HepG2 (cell line): ENCODE results near the gene TRAK1. TPM values are rescaled to one million over a fixed set of nuclear protein-coding genes. Genes with fewer than 3 reads are reported as not detected.
A peak's percentile ranks its signal among the peaks of the same experiment; 100 is the strongest.

Source experiments
- ATAC-seq: fragments of 200-7000 bp; cut with Tn5 transposase; 3 replicates; pipeline ENCODE4 v1.9.1; 2020; ENCODE audit warnings: mild to moderate bottlenecking, moderate library complexity
- BruUV-seq: library from RNA; stranded (reverse); fragments of 400-500 nt; replicated peaks from 2 replicates; lab custom pipeline; 2021; lab: Mats Ljungman, UMichigan
- CTCF ChIA-PET: fragments of 300-600 bp; formaldehyde crosslinking; extraction: SDS; loops from one replicate; lab custom pipeline; 2021; ENCODE audit warnings: low total read pairs, inconsistent platforms, low intra/inter-chr PET ratio; lab: Yijun Ruan, JAX
- POLR2A ChIA-PET: fragments of 350-600 bp; sonication (Branson Sonifier 250); formaldehyde crosslinking; loops from one replicate; lab custom pipeline; 2020; ENCODE audit warnings: antibody characterized with exemption, inconsistent platforms; lab: Yijun Ruan, JAX
- DNase-seq: peaks from one replicate; pipeline ENCODE4 v3.0.0-alpha.2; 2015; ENCODE audit warnings: low spot score
- FAIRE-seq: peaks from 3 replicates; lab custom pipeline; 2011; peaks lifted over from hg19 to GRCh38; lab: Jason Lieb, UNC
- H2AFZ ChIP-seq: one replicate; pipeline ENCODE4 v1.6.1; 2011; ENCODE audit warnings: low read length, inconsistent platforms
- H3K27ac ChIP-seq: fragments of 300-600 bp; 3 replicates; pipeline ENCODE4 v1.8.0; 2011; ENCODE audit warnings: mixed run types, mild to moderate bottlenecking, mixed read lengths, low read length, inconsistent platforms; ENCODE audit not compliant: insufficient read depth; ENCODE audit errors: extremely low read length
- H3K27me3 ChIP-seq, 2 experiments: fragments of 200-600 bp in 1 of 2; 2 replicates in 1 of 2; 3 replicates in 1 of 2; pipeline versions ENCODE4 v1.6.0 to v1.8.0; 2011; ENCODE audit warnings: low read length in 2 of 2, mild to moderate bottlenecking in 2 of 2, moderate library complexity in 2 of 2, inconsistent platforms in 1 of 2; ENCODE audit not compliant: insufficient read depth in 2 of 2, control insufficient read depth in 1 of 2
- H3K36me3 ChIP-seq, 2 experiments: fragments of 200-600 bp in 1 of 2; replicated peaks in 1 of 2; 2 replicates in 1 of 2; 3 replicates in 1 of 2; pipeline versions ENCODE4 v1.5.1 to v1.8.0; 2011; ENCODE audit warnings: low read length in 2 of 2, inconsistent platforms in 1 of 2; ENCODE audit not compliant: insufficient read depth in 2 of 2, control insufficient read depth in 1 of 2
- H3K4me1 ChIP-seq: 2 replicates; pipeline ENCODE4 v1.5.1; 2012; ENCODE audit warnings: low read length, inconsistent platforms; ENCODE audit not compliant: insufficient read depth
- H3K4me2 ChIP-seq: 2 replicates; pipeline ENCODE4 v1.6.0; 2011; ENCODE audit warnings: low read depth, low read length, inconsistent platforms
- H3K4me3 ChIP-seq, 3 experiments: fragments of 200-600 bp in 1 of 3; sonication (generic), shearing (Covaris generic) in 1 of 3; replicated peaks in 1 of 3; 2 replicates each; pipeline ENCODE4 v1.5.1; 2011 to 2016; ENCODE audit warnings: low read length in 3 of 3, inconsistent platforms in 2 of 3, low read depth in 2 of 3, mild to moderate bottlenecking in 2 of 3, control low read depth in 1 of 3, mixed read lengths in 1 of 3; ENCODE audit not compliant: insufficient read depth in 1 of 3
- H3K79me2 ChIP-seq: one replicate; pipeline ENCODE4 v1.6.1; 2011; ENCODE audit warnings: low read length, inconsistent platforms; ENCODE audit not compliant: insufficient read depth
- H3K9ac ChIP-seq: 2 replicates; pipeline ENCODE4 v1.6.0; 2011; ENCODE audit warnings: mild to moderate bottlenecking, low read depth, low read length, inconsistent platforms; ENCODE audit not compliant: insufficient read depth
- H3K9me3 ChIP-seq: 2 replicates; pipeline ENCODE4 v1.5.1; 2012; ENCODE audit warnings: mild to moderate bottlenecking, low read length
- H4K20me1 ChIP-seq: 2 replicates; pipeline ENCODE4 v1.6.0; 2011; ENCODE audit warnings: inconsistent platforms, mild to moderate bottlenecking, low read length, moderate library complexity; ENCODE audit not compliant: insufficient read depth
- GABPB1 ChIP-seq: IDR thresholded peaks from 2 replicates; pipeline ENCODE4 v1.6.1; 2016; ENCODE audit warnings: mild to moderate bottlenecking, missing genetic modification reagents, moderate library complexity, missing compliant biosample characterization
- KLF16 ChIP-seq, 2 experiments: sonication (generic) in 1 of 2; formaldehyde crosslinking in 1 of 2; IDR thresholded peaks; 2 replicates each; pipeline versions ENCODE4 v1.6.1 to v1.8.0; 2016 to 2023; ENCODE audit warnings: missing genetic modification reagents in 2 of 2, missing compliant biosample characterization in 1 of 2
- MXD3 ChIP-seq: IDR thresholded peaks from 2 replicates; pipeline ENCODE4 v1.6.1; 2016; ENCODE audit warnings: mild to moderate bottlenecking, missing biosample characterization, missing genetic modification reagents
- NFE2L2 ChIP-seq: fragments of 150-350 bp; IDR thresholded peaks from 2 replicates; pipeline ENCODE4 v1.6.1; 2014; ENCODE audit warnings: low read length
- NR1H2 ChIP-seq: sonication (generic); formaldehyde crosslinking; IDR thresholded peaks from 2 replicates; pipeline ENCODE4 v1.8.1; 2022; ENCODE audit warnings: low read depth, missing genetic modification reagents, borderline replicate concordance
- PCBP1 ChIP-seq: fragments of 200-400 bp; formaldehyde crosslinking; IDR thresholded peaks from 2 replicates; pipeline ENCODE4 v1.6.1; 2017; ENCODE audit warnings: mild to moderate bottlenecking, low read depth, low read length, borderline replicate concordance
- PRDM10 ChIP-seq: sonication (generic); formaldehyde crosslinking; IDR thresholded peaks from 2 replicates; pipeline ENCODE4 v1.4.0; 2020; ENCODE audit warnings: low read depth, missing genetic modification reagents
- RERE ChIP-seq: IDR thresholded peaks from 2 replicates; pipeline ENCODE4 v1.6.1; 2016; ENCODE audit warnings: low read depth, missing genetic modification reagents, missing compliant biosample characterization
- SKI ChIP-seq: fragments of 450-650 bp; IDR thresholded peaks from one replicate; pipeline ENCODE4 v1.6.1; 2018; ENCODE audit warnings: mild to moderate bottlenecking; ENCODE audit not compliant: partially characterized antibody
- STAG1 ChIP-seq: sonication (generic); formaldehyde crosslinking; IDR thresholded peaks from 2 replicates; pipeline ENCODE4 v1.4.0; 2020; ENCODE audit warnings: missing genetic modification reagents
- TBX2 ChIP-seq: sonication (generic); formaldehyde crosslinking; IDR thresholded peaks from 2 replicates; pipeline ENCODE4 v1.5.0; 2020; ENCODE audit warnings: missing genetic modification reagents, mild to moderate bottlenecking, borderline replicate concordance
- XBP1 ChIP-seq: sonication (generic); formaldehyde crosslinking; IDR thresholded peaks from 2 replicates; pipeline ENCODE4 v1.5.0; 2020; ENCODE audit warnings: missing genetic modification reagents
- ZFP82 ChIP-seq: sonication (generic); formaldehyde crosslinking; IDR thresholded peaks from 2 replicates; pipeline ENCODE4 v1.5.1; 2020; ENCODE audit warnings: mild to moderate bottlenecking, missing genetic modification reagents, borderline replicate concordance
- ZNF121 ChIP-seq: sonication (generic); formaldehyde crosslinking; IDR thresholded peaks from 2 replicates; pipeline ENCODE4 v1.5.0; 2020; ENCODE audit warnings: mild to moderate bottlenecking, missing genetic modification reagents
- ZNF274 ChIP-seq: sonication (generic); formaldehyde crosslinking; IDR thresholded peaks from 2 replicates; pipeline ENCODE4 v1.5.1; 2020; ENCODE audit warnings: mild to moderate bottlenecking, missing genetic modification reagents
- ZNF468 ChIP-seq: sonication (generic); formaldehyde crosslinking; IDR thresholded peaks from 2 replicates; pipeline ENCODE4 v1.8.0; 2022; ENCODE audit warnings: mild to moderate bottlenecking, moderate library complexity, missing genetic modification reagents
- ZNF777 ChIP-seq: sonication (generic); formaldehyde crosslinking; IDR thresholded peaks from 2 replicates; pipeline ENCODE4 v1.4.0; 2020; ENCODE audit warnings: missing genetic modification reagents
- WGBS: methylation state at CpG from one replicate; pipeline ENCODE4 v1.1.6; 2017; ENCODE audit warnings: low lambda C conversion rate; 5-methylcytosine and 5-hydroxymethylcytosine counted together
- in situ Hi-C: cut with HindIII; loops from 2 replicates; pipeline ENCODE4 v1.10.0; 2017; ENCODE audit warnings: low pct_unique_long_range_greater_than_20kb; ENCODE audit not compliant: extremely low pct_ligation_motif_present
- intact Hi-C: fragments of 100-400 bp; cut with micrococcal nuclease; formaldehyde crosslinking; loops from one replicate; pipeline ENCODE4 v1.10.0; 2022; ENCODE audit not compliant: unreplicated experiment
- polyA plus RNA-seq, 8 experiments: library from polyadenylated mRNA; depleted of rRNA in 3 of 8; stranded (reverse) in 7 of 8; unstranded in 1 of 8; fragments of >200 nt; fragmentation: Illumina TruSeq in 4 of 8; extraction: Trizol in 4 of 8; gene quantifications; 2 replicates each; pipeline versions ENCODE4 v1.2.1 to v1.2.3, GENCODE V29; 2011 to 2016; ENCODE audit warnings: low read depth in 4 of 8, missing spikeins in 1 of 8, mixed read lengths in 1 of 8; ENCODE audit not compliant: insufficient read depth in 1 of 8
- total RNA-seq, 5 experiments: library from RNA; depleted of rRNA; stranded (reverse); fragments of >200 nt; fragmentation: Illumina TruSeq; extraction: Trizol; gene quantifications; 2 replicates each; pipeline ENCODE4 v1.2.3, GENCODE V29; 2016; ENCODE audit warnings: low read depth in 1 of 5

TRAK1 gene
- total and polyA plus RNA-seq, 2 of the 13 experiments (the other 11 are each of a cell fraction or from before 2014, with no cell fraction given): 20.5 to 46.6 TPM

GRCh38 chr3:42166214-42166613, 75.1 kb downstream of the TRAK1 start:
- no TSS peak for BruUV-seq
- Histone ChIP-seq H3K79me2 (peaks cover 84% of the 10 kb centered on the region), H3K9me3 (no peaks in the 10 kb centered on the region), H3K4me1 (peaks cover 65% of the 10 kb centered on the region), H4K20me1 (peaks cover 26% of the 10 kb centered on the region), H3K36me3 (no peaks in the 10 kb centered on the region; a peak in 2 of 5 replicates), H3K9ac (no peak overlapping the region), H2AFZ (no peak overlapping the region), H3K27me3 (no peaks in the 10 kb centered on the region), H3K27ac (no peak overlapping the region), H3K4me2 (peak overlapping the region; percentile 29; the same call in 1 of the 2 replicates), H3K4me3 (no peak overlapping the region)
- ATAC-seq (no peak), FAIRE-seq (no peak), DNase-seq (no peak)
- in situ Hi-C loops: no loop called here
- intact Hi-C loops: no loop called here
- 80% methylated on average over 3 of the region's 3 CpGs for WGBS
- CTCF ChIA-PET: no interaction called here
- POLR2A ChIA-PET: interaction anchor here (0.7 kb wide), 1 partner anchor 15 kb away, joined by 3 read pairs; no protein-coding TSS in a partner anchor
- no peak for TF ChIP-seq KLF16 (CRISPR knock-in tag; IDR thresholded peaks at IDR 0.05)
- no peak for TF ChIP-seq ZNF274 (CRISPR knock-in tag)
- TF ChIP-seq MXD3: no peak
- TF ChIP-seq XBP1 (CRISPR knock-in tag): no peak
- no peak for TF ChIP-seq PRDM10 (CRISPR knock-in tag)
- TF ChIP-seq GABPB1 (CRISPR knock-in tag): no peak
- TF ChIP-seq PCBP1: no peak
- TF ChIP-seq NR1H2: no peak
- no peak for TF ChIP-seq TBX2 (CRISPR knock-in tag)
- no peak for TF ChIP-seq RERE (CRISPR knock-in tag)
- TF ChIP-seq ZNF777 (CRISPR knock-in tag): no peak
- TF ChIP-seq ZNF468: no peak
- no peak for TF ChIP-seq SKI
- TF ChIP-seq STAG1 (CRISPR knock-in tag): no peak
- no peak for TF ChIP-seq ZNF121 (CRISPR knock-in tag)
- no peak for TF ChIP-seq ZFP82 (CRISPR knock-in tag)
- TF ChIP-seq NFE2L2: no peak
